Sciatic nerve (tissue), 2 donors: ENCODE data around the gene ACTN3. TPM values are rescaled to one million over a fixed set of nuclear protein-coding genes. Genes with fewer than 3 reads are reported as not detected.
"Not testable (repeated sequence)": the region's sequence is repeated elsewhere in the genome, so short reads cannot be mapped to it uniquely, and the experiment has no call there.

ENCODE experiments used
- ATAC-seq: fragments of 200-7000 bp; cut with Tn5 transposase; one replicate; pipeline ENCODE4 v1.9.1; 2020; ENCODE audit warnings: mild to moderate bottlenecking, moderate library complexity
- DNase-seq: peaks from one replicate; pipeline ENCODE4 v3.0.0-alpha.2; 2020; ENCODE audit warnings: low spot score
- intact Hi-C: fragments of 100-400 bp; cut with DNase I; formaldehyde crosslinking; loops from one replicate; pipeline ENCODE4 v1.14.2; 2022
- total RNA-seq: library from RNA; stranded (reverse); fragmentation: NEBNext Ultra II Directional; extraction: Animal tissue kit (Norgen Biotek cat#: 25700); gene quantifications from one replicate; pipeline ENCODE4 v1.2.1, GENCODE V29; 2021
- donor health status: DM: no; HTN: no; CAD: no.
- donor health status: DM: no; HTN: no; CAD: no.

ACTN3 gene
- total RNA-seq, 1 donor from 2014 or later, result 0.71 TPM

- no peak for ATAC-seq
- intact Hi-C loops, result no loop called here
- no peak for DNase-seq
These were observed 4.3 kb upstream of the ACTN3 start for GRCh38 chr11:66542362-66542761.

GRCh38 chr11:66543263-66544107 lies 3.2 kb upstream of the ACTN3 start:
- intact Hi-C loops, result no loop called here
- DNase-seq (peak; percentile 73), ATAC-seq (no peak)

- intact Hi-C loops, DNase-seq, ATAC-seq: not testable (repeated sequence)
These were observed 1.8 kb upstream of the ACTN3 start for GRCh38 chr11:66544952-66545351.

- intact Hi-C loops, result no loop called here
- peak; percentile 98 for DNase-seq
- peak; percentile 97 for ATAC-seq
These were observed 869 bp upstream of the ACTN3 start, which contains the start of gene ZDHHC24 for GRCh38 chr11:66545701-66546367. Gene ZDHHC24, minus strand, starts transcription at chr11:66546048. Its CDS starts 45 bp downstream, at chr11:66546003.

GRCh38 chr11:66546966-66547661 lies 411 bp downstream of the ACTN3 start:
- no peak for ATAC-seq
- intact Hi-C loops, result no loop called here
- no peak for DNase-seq

- DNase-seq (no peak), ATAC-seq (no peak)
- intact Hi-C loops, result no loop called here
These were observed 933 bp downstream of the ACTN3 start for GRCh38 chr11:66547662-66548009.

- intact Hi-C loops, result no loop called here
- DNase-seq (no peak), ATAC-seq (no peak)
These were observed 1.3 kb downstream of the ACTN3 start for GRCh38 chr11:66548041-66548440.

GRCh38 chr11:66548774-66549630 lies 2.3 kb downstream of the ACTN3 start:
- intact Hi-C loops, result no loop called here
- ATAC-seq (no peak), DNase-seq (no peak)

GRCh38 chr11:66549696-66550095 lies 3.0 kb downstream of the ACTN3 start:
- ATAC-seq, result no peak
- DNase-seq, result no peak
- intact Hi-C loops, result no loop called here

GRCh38 chr11:66550887-66551286 lies 4.2 kb downstream of the ACTN3 start:
- DNase-seq (no peak), ATAC-seq (no peak)
- intact Hi-C loops, result no loop called here

- ATAC-seq (no peak), DNase-seq (no peak)
- intact Hi-C loops, result no loop called here
These were observed 7.9 kb downstream of the ACTN3 start for GRCh38 chr11:66554602-66555001.

GRCh38 chr11:66555416-66555815 lies 8.7 kb downstream of the ACTN3 start:
- ATAC-seq, result no peak
- intact Hi-C loops, result no loop called here
- DNase-seq, result no peak

- no peak for DNase-seq
- intact Hi-C loops, result no loop called here
- no peak for ATAC-seq
These were observed 9.4 kb downstream of the ACTN3 start for GRCh38 chr11:66556086-66556485.

GRCh38 chr11:66557733-66558326 lies 11.1 kb downstream of the ACTN3 start:
- intact Hi-C loops, result no loop called here
- DNase-seq, result no peak
- ATAC-seq, result no peak

- intact Hi-C loops, result no loop called here
- DNase-seq (no peak), ATAC-seq (peak; percentile 65)
These were observed 12.6 kb downstream of the ACTN3 start for GRCh38 chr11:66559142-66559865.

- peak; percentile 33 for ATAC-seq
- intact Hi-C loops, result no loop called here
- no peak for DNase-seq
These were observed 13.4 kb downstream of the ACTN3 start for GRCh38 chr11:66559866-66560676.
